ENCODE data around the gene RNF220. TPM values are rescaled to one million over a fixed set of nuclear protein-coding genes. Genes with fewer than 3 reads are reported as not detected.

The RNF220 gene
- polyA plus RNA-seq, 1 of the 3 experiments (the other 2 are of a cell fraction), result 83.7 TPM

DNA sequence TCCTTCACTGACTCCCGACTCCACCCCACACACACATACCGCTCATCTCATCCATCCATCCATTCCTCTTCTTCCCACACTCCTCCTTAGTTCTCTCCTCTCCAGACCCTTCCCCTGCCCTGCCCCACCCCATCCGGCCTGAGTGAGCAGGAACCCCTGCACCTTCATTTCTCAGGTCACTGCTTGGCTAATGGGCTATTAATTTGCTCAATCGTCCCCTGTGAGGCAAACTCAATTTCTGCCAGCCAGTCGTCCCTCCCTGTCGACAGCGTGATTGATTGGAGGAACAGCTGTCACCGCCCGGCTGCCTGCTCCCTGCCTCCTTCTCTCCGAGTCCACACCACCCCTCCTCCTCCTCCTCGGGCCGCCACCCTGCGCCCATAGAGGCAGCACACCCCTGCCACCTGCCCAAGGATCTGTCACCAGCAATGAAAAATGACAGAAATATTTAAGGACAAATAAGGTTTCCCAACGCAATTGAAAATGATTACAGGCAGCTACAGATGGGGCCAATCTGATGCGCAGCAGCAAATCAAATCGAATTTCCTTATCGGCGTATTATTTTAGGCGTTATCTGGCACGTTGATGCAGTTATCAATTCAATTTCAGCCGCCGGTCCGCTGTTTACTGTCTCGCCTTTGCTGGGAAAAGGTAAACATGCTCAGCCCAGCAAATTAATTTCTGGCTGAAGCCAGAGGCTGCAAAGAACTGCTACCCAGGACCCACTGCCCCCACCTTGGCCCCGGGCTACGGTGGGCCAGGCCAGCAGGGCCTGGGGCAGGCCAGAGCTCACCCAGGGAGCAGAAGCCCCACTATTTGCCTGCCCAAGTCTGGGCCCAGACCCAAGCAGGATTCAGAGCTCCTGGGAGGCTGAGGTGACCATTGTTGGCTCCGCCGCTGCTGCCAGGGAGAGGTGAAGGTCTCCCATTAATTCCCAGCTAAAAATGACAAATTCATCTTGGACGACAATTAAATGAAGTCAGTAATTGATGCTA, 197.9 kb downstream of the RNF220 start:
- Histone ChIP-seq H3K36me3 (replicated peaks in 1 of 2; ENCODE audit: control insufficient read depth in 1 of 2, insufficient read depth in 2 of 2, low read length in 1 of 2) (no peaks in the 10 kb centered on the region), H3K9me3 (no peaks in the 10 kb centered on the region), H3K4me1 (ENCODE audit: control insufficient read depth in 1 of 2, insufficient read depth in 2 of 2, low read depth in 1 of 2, low read length in 1 of 2) (peaks cover 0 to 24% of the 10 kb centered on the region in 2 experiments; a peak in 2 of 4 replicates), H3K4me2 (no peak overlapping the region), H3K9ac (no peak overlapping the region), H3K27ac (ENCODE audit: low read depth in 2 of 2, low read length in 1 of 2) (no peak overlapping the region), H4K20me1 (ENCODE audit: insufficient read depth) (no peaks in the 10 kb centered on the region), H2AFZ (ENCODE audit: low read depth) (no peak overlapping the region), H3F3A (replicated peaks; ENCODE audit: insufficient read depth) (no peaks in the 10 kb centered on the region), H3K79me2 (ENCODE audit: insufficient read depth) (no peaks in the 10 kb centered on the region), H3K4me3 (ENCODE audit: low read depth in 2 of 2, low read length in 1 of 2) (no peak overlapping the region; a peak in 1 of 4 replicates), H3K9me2 (no peaks in the 10 kb centered on the region), H3K27me3 (ENCODE audit: insufficient read depth) (peaks cover 25% of the 10 kb centered on the region; the same call in 1 of the 2 replicates)
- WGBS (ENCODE audit: low lambda C conversion rate), result 26% methylated on average over 26 of the region's 29 CpGs
- peak; percentile 69 for DNase-seq
- CTCF ChIA-PET, result interaction anchor here (0.7 to 4.6 kb wide), 13 partner anchors 8 to 566 kb away, joined by 3 to 54 read pairs (median 4); no protein-coding TSS in a partner anchor
- POLR2A ChIA-PET, result interaction anchor here (1.0 to 1.6 kb wide), 4 partner anchors 12 to 50 kb away, joined by 3 to 10 read pairs (median 3); no protein-coding TSS in a partner anchor
- TF ChIP-seq, protein P1, sequence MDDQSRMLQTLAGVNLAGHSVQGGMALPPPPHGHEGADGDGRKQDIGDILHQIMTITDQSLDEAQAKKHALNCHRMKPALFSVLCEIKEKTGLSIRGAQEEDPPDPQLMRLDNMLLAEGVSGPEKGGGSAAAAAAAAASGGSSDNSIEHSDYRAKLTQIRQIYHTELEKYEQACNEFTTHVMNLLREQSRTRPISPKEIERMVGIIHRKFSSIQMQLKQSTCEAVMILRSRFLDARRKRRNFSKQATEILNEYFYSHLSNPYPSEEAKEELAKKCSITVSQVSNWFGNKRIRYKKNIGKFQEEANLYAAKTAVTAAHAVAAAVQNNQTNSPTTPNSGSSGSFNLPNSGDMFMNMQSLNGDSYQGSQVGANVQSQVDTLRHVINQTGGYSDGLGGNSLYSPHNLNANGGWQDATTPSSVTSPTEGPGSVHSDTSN (IDR thresholded peaks at IDR 0.05), result 0 out of 2 replicates have a peak, but pooled peaks have one; percentile 17
- peak; percentile 86 for TF ChIP-seq GATA2 (CRISPR knock-in tag; IDR thresholded peaks at IDR 0.05)
- TF ChIP-seq, protein P2, sequence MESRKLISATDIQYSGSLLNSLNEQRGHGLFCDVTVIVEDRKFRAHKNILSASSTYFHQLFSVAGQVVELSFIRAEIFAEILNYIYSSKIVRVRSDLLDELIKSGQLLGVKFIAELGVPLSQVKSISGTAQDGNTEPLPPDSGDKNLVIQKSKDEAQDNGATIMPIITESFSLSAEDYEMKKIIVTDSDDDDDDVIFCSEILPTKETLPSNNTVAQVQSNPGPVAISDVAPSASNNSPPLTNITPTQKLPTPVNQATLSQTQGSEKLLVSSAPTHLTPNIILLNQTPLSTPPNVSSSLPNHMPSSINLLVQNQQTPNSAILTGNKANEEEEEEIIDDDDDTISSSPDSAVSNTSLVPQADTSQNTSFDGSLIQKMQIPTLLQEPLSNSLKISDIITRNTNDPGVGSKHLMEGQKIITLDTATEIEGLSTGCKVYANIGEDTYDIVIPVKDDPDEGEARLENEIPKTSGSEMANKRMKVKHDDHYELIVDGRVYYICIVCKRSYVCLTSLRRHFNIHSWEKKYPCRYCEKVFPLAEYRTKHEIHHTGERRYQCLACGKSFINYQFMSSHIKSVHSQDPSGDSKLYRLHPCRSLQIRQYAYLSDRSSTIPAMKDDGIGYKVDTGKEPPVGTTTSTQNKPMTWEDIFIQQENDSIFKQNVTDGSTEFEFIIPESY (IDR thresholded peaks at IDR 0.05; ENCODE audit: borderline replicate concordance, low read depth), result no peak
- no peak for TF ChIP-seq RAD21 (IDR thresholded peaks at IDR 0.05; ENCODE audit: low read length)
- peak; percentile 50; the same call in 1 of the 2 replicates for TF ChIP-seq FOXJ3 (CRISPR knock-in tag; IDR thresholded peaks at IDR 0.05)
- TF ChIP-seq EP300 (IDR thresholded peaks at IDR 0.05; ENCODE audit: borderline replicate concordance in 1 of 2, low read depth in 1 of 2, low read length in 1 of 2), result peak in 1 of 2 experiments; percentile 37; a peak in 1 of 4 replicates
- peak; percentile 79 for TF ChIP-seq RCOR1 (IDR thresholded peaks at IDR 0.05; ENCODE audit: low read length)

DNA sequence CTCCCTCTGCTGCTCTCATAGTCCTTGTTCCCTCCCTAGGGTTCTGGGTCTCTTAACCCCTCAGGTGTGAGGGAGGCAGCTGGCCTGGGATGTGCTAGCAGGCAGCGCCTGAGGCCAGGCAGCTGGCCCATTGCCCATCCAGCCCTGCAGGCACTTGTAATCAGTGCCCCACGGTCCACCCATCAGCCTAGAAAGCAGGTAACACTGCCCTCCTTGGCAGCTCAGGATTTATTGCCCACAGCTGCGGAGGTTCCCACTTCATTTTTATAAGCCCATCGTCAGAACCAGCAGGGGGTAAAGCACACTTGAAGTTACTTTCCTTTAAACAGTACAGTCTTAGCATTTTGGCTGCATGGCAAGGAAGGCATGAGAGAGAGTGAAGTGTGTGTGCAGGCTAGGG, 198.7 kb downstream of the RNF220 start:
- Histone ChIP-seq H3K4me2 (no peak overlapping the region), H3F3A (replicated peaks; ENCODE audit: insufficient read depth) (no peaks in the 10 kb centered on the region), H3K27ac (ENCODE audit: low read depth in 2 of 2, low read length in 1 of 2) (no peak overlapping the region), H3K36me3 (replicated peaks in 1 of 2; ENCODE audit: control insufficient read depth in 1 of 2, insufficient read depth in 2 of 2, low read length in 1 of 2) (no peaks in the 10 kb centered on the region), H3K4me1 (ENCODE audit: control insufficient read depth in 1 of 2, insufficient read depth in 2 of 2, low read depth in 1 of 2, low read length in 1 of 2) (peaks cover 0 to 24% of the 10 kb centered on the region in 2 experiments; a peak in 2 of 4 replicates), H3K9me3 (no peaks in the 10 kb centered on the region), H2AFZ (ENCODE audit: low read depth) (no peak overlapping the region), H3K4me3 (ENCODE audit: low read depth in 2 of 2, low read length in 1 of 2) (no peak overlapping the region), H3K79me2 (ENCODE audit: insufficient read depth) (no peaks in the 10 kb centered on the region), H3K27me3 (ENCODE audit: insufficient read depth) (peaks cover 25% of the 10 kb centered on the region; the same call in 1 of the 2 replicates), H3K9me2 (no peaks in the 10 kb centered on the region), H4K20me1 (ENCODE audit: insufficient read depth) (no peaks in the 10 kb centered on the region), H3K9ac (no peak overlapping the region)
- WGBS (ENCODE audit: low lambda C conversion rate), result 42% methylated on average over 4 of the region's 4 CpGs
- TF ChIP-seq TCF12 (IDR thresholded peaks at IDR 0.05) (no peak), ELF1 (IDR thresholded peaks at IDR 0.05) (no peak), EZH2phosphoT487 (IDR thresholded peaks at IDR 0.05; ENCODE audit: borderline replicate concordance, low read depth) (no peak), NRF1 (IDR thresholded peaks at IDR 0.05; ENCODE audit: low read depth, low read length) (no peak), EP300 (IDR thresholded peaks at IDR 0.05; ENCODE audit: borderline replicate concordance in 1 of 2, low read depth in 1 of 2, low read length in 1 of 2) (no peak), FOXM1 (IDR thresholded peaks at IDR 0.05; ENCODE audit: low read depth) (no peak), MXI1 (IDR thresholded peaks at IDR 0.05; ENCODE audit: low read depth, low read length) (no peak), SMC3 (IDR thresholded peaks at IDR 0.05; ENCODE audit: low read depth, low read length) (no peak), TEAD4 (IDR thresholded peaks at IDR 0.05; ENCODE audit: borderline replicate concordance, insufficient read depth) (no peak), RFX5 (IDR thresholded peaks at IDR 0.05; ENCODE audit: low read length) (no peak)
- TF ChIP-seq, protein P2 (IDR thresholded peaks at IDR 0.05; ENCODE audit: borderline replicate concordance, low read depth), result no peak
- TF ChIP-seq, protein P1 (IDR thresholded peaks at IDR 0.05), result no peak
- CTCF ChIA-PET, result interaction anchor here (0.7 to 4.6 kb wide), 10 partner anchors 9 to 567 kb away, joined by 3 to 54 read pairs (median 5); no protein-coding TSS in a partner anchor
- POLR2A ChIA-PET, result interaction anchor here (1.0 to 1.6 kb wide), 4 partner anchors 12 to 49 kb away, joined by 3 to 10 read pairs (median 3); no protein-coding TSS in a partner anchor
- DNase-seq, result peak; percentile 46

Measured in SK-N-SH (cell line).